Endothelial cell of umbilical vein (primary cell): ENCODE data around the gene CD160. TPM values are rescaled to one million over a fixed set of nuclear protein-coding genes. Genes with fewer than 3 reads are reported as not detected.

ENCODE experiments used
- BruUV-seq: library from RNA; stranded (reverse); fragments of 400-500 nt; replicated peaks from 2 replicates; lab custom pipeline; 2021; lab: Mats Ljungman, UMichigan
- CTCF ChIA-PET: fragments of 300-600, 350-600 bp; sonication (Branson Sonifier 250); formaldehyde crosslinking; loops from one replicate; lab custom pipeline; 2021; ENCODE audit warnings: antibody characterized with exemption, inconsistent platforms; lab: Charles Lee
- POLR2A ChIA-PET: fragments of 300-600, 350-600 bp; sonication (Branson Sonifier 250); formaldehyde crosslinking; loops from one replicate; lab custom pipeline; 2021; ENCODE audit warnings: antibody characterized with exemption, inconsistent platforms; lab: Charles Lee
- DNase-seq: peaks from one replicate; pipeline ENCODE4 v3.0.0-alpha.2; 2011; ENCODE audit warnings: low read depth, low spot score
- FAIRE-seq: peaks from 2 replicates; lab custom pipeline; 2011; peaks lifted over from hg19 to GRCh38; lab: Jason Lieb, UNC
- H2AFZ ChIP-seq: 2 replicates; pipeline ENCODE4 v1.6.0; 2012; ENCODE audit warnings: low read depth, low read length, control low read depth, inconsistent platforms
- H3K27ac ChIP-seq: 2 replicates; pipeline ENCODE4 v1.5.1; 2011; ENCODE audit warnings: low read depth, mild to moderate bottlenecking, control low read depth, low read length, moderate library complexity; ENCODE audit not compliant: insufficient read depth
- H3K27me3 ChIP-seq, 2 experiments: 2 replicates each; pipeline versions ENCODE4 v1.6.0 to v1.6.1; 2011; ENCODE audit warnings: low read length in 2 of 2, mixed read lengths in 1 of 2; ENCODE audit not compliant: control insufficient read depth in 2 of 2, insufficient read depth in 2 of 2
- H3K36me3 ChIP-seq, 2 experiments: 2 replicates in 1 of 2; 3 replicates in 1 of 2; pipeline ENCODE4 v1.5.1; 2011; ENCODE audit warnings: low read length in 2 of 2, mild to moderate bottlenecking in 1 of 2, moderate library complexity in 1 of 2; ENCODE audit not compliant: control insufficient read depth in 2 of 2, insufficient read depth in 2 of 2; ENCODE audit errors: extremely low read depth in 1 of 2
- H3K4me1 ChIP-seq: 3 replicates; pipeline ENCODE4 v1.5.1; 2011; ENCODE audit warnings: mild to moderate bottlenecking, low read length; ENCODE audit not compliant: control insufficient read depth, insufficient read depth; ENCODE audit errors: extremely low read depth
- H3K4me2 ChIP-seq: 2 replicates; pipeline ENCODE4 v1.6.1; 2011; ENCODE audit warnings: low read length, control low read depth, mixed read lengths; ENCODE audit not compliant: insufficient read depth
- H3K4me3 ChIP-seq, 3 experiments: fragments of 200-600 bp in 1 of 3; sonication (generic), shearing (Covaris generic) in 1 of 3; replicated peaks in 1 of 3; 2 replicates each; pipeline ENCODE4 v1.5.1; 2011 to 2016; ENCODE audit warnings: control low read depth in 3 of 3, low read length in 3 of 3, mild to moderate bottlenecking in 2 of 3, inconsistent platforms in 1 of 3, low read depth in 1 of 3, moderate library complexity in 1 of 3; ENCODE audit not compliant: insufficient read depth in 1 of 3
- H3K79me2 ChIP-seq: 2 replicates; pipeline ENCODE4 v1.6.0; 2012; ENCODE audit warnings: low read length, inconsistent platforms; ENCODE audit not compliant: control insufficient read depth, insufficient read depth
- H3K9ac ChIP-seq: replicated peaks from 2 replicates; pipeline ENCODE3; 2011; ENCODE audit warnings: low read length, control low read depth; ENCODE audit not compliant: insufficient read depth; ENCODE audit errors: extremely low read depth
- H3K9me1 ChIP-seq: replicated peaks from 3 replicates; pipeline ENCODE4 v1.6.0; 2011; ENCODE audit warnings: mild to moderate bottlenecking, low read length; ENCODE audit not compliant: control insufficient read depth, insufficient read depth; ENCODE audit errors: extremely low read depth
- H3K9me3 ChIP-seq: replicated peaks from 2 replicates; pipeline ENCODE4 v1.5.1; 2012; ENCODE audit warnings: low read length, inconsistent platforms; ENCODE audit not compliant: control insufficient read depth, insufficient read depth
- H4K20me1 ChIP-seq: replicated peaks from 2 replicates; pipeline ENCODE3; 2011; ENCODE audit warnings: mild to moderate bottlenecking, low read length; ENCODE audit not compliant: control insufficient read depth, insufficient read depth; ENCODE audit errors: extremely low read depth
- EZH2 ChIP-seq: IDR thresholded peaks from 2 replicates; pipeline ENCODE4 v1.6.1; 2012; ENCODE audit warnings: borderline replicate concordance, low read depth, mild to moderate bottlenecking, moderate library complexity, low read length, inconsistent platforms; ENCODE audit not compliant: severe bottlenecking
- FOS ChIP-seq: IDR thresholded peaks from 2 replicates; pipeline ENCODE4 v1.6.1; 2011; ENCODE audit warnings: mild to moderate bottlenecking, low read length, moderate library complexity, borderline replicate concordance; ENCODE audit not compliant: insufficient read depth
- JUN ChIP-seq: IDR thresholded peaks from 2 replicates; pipeline ENCODE4 v1.6.1; 2011; ENCODE audit warnings: borderline replicate concordance, low read depth; ENCODE audit not compliant: insufficient read length, insufficient read depth
- dilution Hi-C: fragments of 300-500 bp; cut with MboI; formaldehyde crosslinking; loops from one replicate; pipeline ENCODE4 v1.15.0; 2019; ENCODE audit warnings: low sequenced_read_pairs; ENCODE audit not compliant: extremely low pct_ligation_motif_present
- intact Hi-C: fragments of 100-400 bp; cut with micrococcal nuclease; formaldehyde crosslinking; loops from one replicate; pipeline ENCODE4 v1.10.0; 2022
- polyA plus RNA-seq, 4 experiments: library from polyadenylated mRNA; depleted of rRNA in 3 of 4; stranded (reverse) in 3 of 4; unstranded in 1 of 4; fragments of >200 nt; gene quantifications; 2 replicates each; pipeline versions ENCODE4 v1.2.1 to v1.2.3, GENCODE V29; 2011 to 2012; ENCODE audit warnings: missing spikeins in 1 of 4
- total RNA-seq: library from RNA; stranded (reverse); gene quantifications from 2 replicates; pipeline ENCODE4 v1.2.3, GENCODE V29; 2021

CD160 gene
- total and polyA plus RNA-seq, 2 donors (not counting 3 experiments of a cell fraction or from before 2014, with no cell fraction given): not detected

DNA sequence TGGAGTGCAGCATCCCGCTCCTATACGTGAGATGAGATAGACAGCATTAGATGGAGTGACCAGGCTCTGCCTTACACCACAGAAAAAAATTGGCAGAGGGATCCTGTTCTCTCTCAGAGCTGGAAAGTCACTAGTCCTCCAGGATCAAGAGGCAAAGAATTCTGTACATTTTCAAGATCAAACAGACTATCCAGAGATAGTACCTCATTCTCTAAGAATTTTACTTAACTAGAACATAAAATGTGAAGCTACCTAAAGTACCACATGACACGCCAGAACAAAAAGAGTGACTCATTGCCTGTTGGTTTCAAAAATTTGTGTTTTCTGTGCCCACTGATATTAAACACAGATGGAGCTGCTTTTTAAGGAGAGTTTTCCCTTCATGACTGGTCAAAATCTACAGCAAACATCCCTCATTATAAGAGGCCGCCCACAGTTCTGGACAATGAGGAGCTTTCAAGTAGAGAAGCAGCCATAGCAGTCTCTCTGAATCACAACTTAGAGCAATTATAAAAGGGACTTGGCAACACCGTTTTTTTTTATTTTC, 32.3 kb downstream of the CD160 start:
- Histone ChIP-seq H4K20me1 (no peaks in the 10 kb centered on the region), H3K79me2 (no peaks in the 10 kb centered on the region), H3K27me3 (no peaks in the 10 kb centered on the region), H3K27ac (peak overlapping the region; percentile 33), H2AFZ (no peak overlapping the region), H3K36me3 (peaks cover 12 to 17% of the 10 kb centered on the region in 2 experiments), H3K9me3 (no peaks in the 10 kb centered on the region), H3K9me1 (no peaks in the 10 kb centered on the region), H3K4me3 (no peak overlapping the region), H3K4me2 (no peak overlapping the region), H3K9ac (peak overlapping the region; percentile 5), H3K4me1 (peaks cover 13% of the 10 kb centered on the region)
- no peak for TF ChIP-seq EZH2
- TF ChIP-seq FOS: peak; percentile 63
- TF ChIP-seq JUN: peak; percentile 54
- POLR2A ChIA-PET: no interaction called here
- dilution Hi-C loops (no loop called here), intact Hi-C loops (loop anchor here (10.0 kb wide), 1 partner anchor 73 kb away; the partner anchor contains the start of genes POLR3C and RNF115)
- CTCF ChIA-PET: interaction anchor here (0.6 to 3.3 kb wide), 9 partner anchors 12 to 94 kb away, joined by 3 to 18 read pairs (median 5); partner anchors contain the start of genes NUDT17, POLR3C and RNF115
- FAIRE-seq (peak; percentile 83), DNase-seq (peak; percentile 72)
- BruUV-seq: no TSS peak

DNA sequence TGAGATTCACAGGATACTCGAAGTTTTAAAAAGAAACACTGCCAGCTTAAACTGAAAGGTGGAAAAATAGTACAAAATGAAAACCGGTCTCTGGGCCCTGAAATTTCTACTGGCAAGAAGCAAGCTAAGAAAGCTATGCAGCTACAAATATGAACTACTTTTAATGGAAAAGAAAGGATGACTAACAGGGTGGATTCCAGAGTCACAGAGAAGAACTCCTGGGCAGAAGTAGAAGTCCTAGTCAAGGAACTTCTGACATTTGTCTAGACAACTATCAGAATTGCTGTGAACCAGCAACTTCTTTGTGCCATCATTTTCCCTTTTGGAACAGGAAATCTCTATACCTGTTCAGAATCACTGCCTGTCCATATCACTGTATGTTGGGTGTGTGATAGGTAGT, 38.1 kb downstream of the CD160 start:
- TF ChIP-seq FOS: no peak
- dilution Hi-C loops (no loop called here), intact Hi-C loops (loop anchor here (10.0 kb wide), 1 partner anchor 67 kb away; the partner anchor contains the start of genes POLR3C and RNF115)
- no peaks in the 10 kb centered on the region for H4K20me1 ChIP-seq
- H3K27me3 ChIP-seq: no peaks in the 10 kb centered on the region
- CTCF ChIA-PET: interaction anchor here (2.3 to 2.7 kb wide), 2 partner anchors 11 to 36 kb away, joined by 6 to 8 read pairs; no protein-coding TSS in a partner anchor
- no peak overlapping the region for H3K9ac ChIP-seq
- H3K79me2 ChIP-seq: no peaks in the 10 kb centered on the region
- BruUV-seq: no TSS peak
- H3K4me3 ChIP-seq: no peak overlapping the region
- POLR2A ChIA-PET: no interaction called here
- FAIRE-seq (no peak), DNase-seq (no peak)
- H3K4me1 ChIP-seq: no peaks in the 10 kb centered on the region
- H2AFZ ChIP-seq: no peak overlapping the region
- H3K9me1 ChIP-seq: no peaks in the 10 kb centered on the region
- H3K27ac ChIP-seq: no peak overlapping the region
- peaks cover 2 to 6% of the 10 kb centered on the region in 2 experiments for H3K36me3 ChIP-seq
- no peaks in the 10 kb centered on the region for H3K9me3 ChIP-seq
- no peak overlapping the region for H3K4me2 ChIP-seq
